BE2C (cell line): ENCODE results near the gene ATP1A4.

ENCODE experiments used
- DNase-seq: peaks from one replicate; pipeline ENCODE4 v3.0.0-alpha.2; 2020
- H3K27me3 ChIP-seq: fragments of 250-450 bp; sonication (Bioruptor Pico); 2 replicates; pipeline ENCODE4 v1.5.1; 2020; ENCODE audit warnings: mild to moderate bottlenecking
- H3K36me3 ChIP-seq: fragments of 250-450 bp; sonication (Bioruptor Pico); 2 replicates; pipeline ENCODE4 v1.5.1; 2020; ENCODE audit warnings: mild to moderate bottlenecking
- H3K4me1 ChIP-seq: fragments of 250-450 bp; sonication (Bioruptor Pico); 2 replicates; pipeline ENCODE4 v1.5.1; 2020
- H3K4me3 ChIP-seq: 2 replicates; pipeline ENCODE4 v1.5.1; 2011; ENCODE audit warnings: low read depth, low read length
- H3K9me3 ChIP-seq: fragments of 250-450 bp; sonication (Bioruptor Pico); 2 replicates; pipeline ENCODE4 v1.5.1; 2020
- TF ChIP-seq, protein P1 (sequence below): IDR thresholded peaks from 2 replicates; pipeline ENCODE4 v1.5.1; 2012; ENCODE audit warnings: mild to moderate bottlenecking, low read depth, low read length

Gene ATP1A4

DNA sequence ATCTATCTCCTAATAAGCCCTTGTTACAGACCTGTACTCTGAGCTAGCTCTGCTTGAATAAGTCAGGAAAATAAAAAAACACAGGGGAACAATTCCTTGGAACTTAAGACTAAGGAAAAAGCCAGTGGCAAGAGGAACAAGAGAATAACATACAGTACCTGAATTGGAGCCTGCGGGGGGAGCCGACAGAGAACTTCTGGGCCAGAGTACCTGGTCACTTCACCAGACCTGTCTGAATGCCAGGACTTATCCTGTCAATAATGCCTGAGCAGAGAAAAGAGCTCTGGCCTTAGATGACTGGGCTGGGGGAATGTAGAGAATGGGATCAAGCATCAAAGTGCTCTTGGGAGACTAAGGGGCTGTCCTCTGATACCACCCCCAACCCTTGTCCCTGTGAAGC is 68.9 kb downstream of the ATP1A4 start:
- Histone ChIP-seq H3K27me3 (no peaks in the 10 kb centered on the region), H3K4me1 (no peaks in the 10 kb centered on the region), H3K4me3 (no peak overlapping the region), H3K36me3 (peaks cover 64% of the 10 kb centered on the region), H3K9me3 (no peaks in the 10 kb centered on the region)
- DNase-seq = no peak
- TF ChIP-seq, protein P1, sequence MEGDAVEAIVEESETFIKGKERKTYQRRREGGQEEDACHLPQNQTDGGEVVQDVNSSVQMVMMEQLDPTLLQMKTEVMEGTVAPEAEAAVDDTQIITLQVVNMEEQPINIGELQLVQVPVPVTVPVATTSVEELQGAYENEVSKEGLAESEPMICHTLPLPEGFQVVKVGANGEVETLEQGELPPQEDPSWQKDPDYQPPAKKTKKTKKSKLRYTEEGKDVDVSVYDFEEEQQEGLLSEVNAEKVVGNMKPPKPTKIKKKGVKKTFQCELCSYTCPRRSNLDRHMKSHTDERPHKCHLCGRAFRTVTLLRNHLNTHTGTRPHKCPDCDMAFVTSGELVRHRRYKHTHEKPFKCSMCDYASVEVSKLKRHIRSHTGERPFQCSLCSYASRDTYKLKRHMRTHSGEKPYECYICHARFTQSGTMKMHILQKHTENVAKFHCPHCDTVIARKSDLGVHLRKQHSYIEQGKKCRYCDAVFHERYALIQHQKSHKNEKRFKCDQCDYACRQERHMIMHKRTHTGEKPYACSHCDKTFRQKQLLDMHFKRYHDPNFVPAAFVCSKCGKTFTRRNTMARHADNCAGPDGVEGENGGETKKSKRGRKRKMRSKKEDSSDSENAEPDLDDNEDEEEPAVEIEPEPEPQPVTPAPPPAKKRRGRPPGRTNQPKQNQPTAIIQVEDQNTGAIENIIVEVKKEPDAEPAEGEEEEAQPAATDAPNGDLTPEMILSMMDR = no peak

DNA sequence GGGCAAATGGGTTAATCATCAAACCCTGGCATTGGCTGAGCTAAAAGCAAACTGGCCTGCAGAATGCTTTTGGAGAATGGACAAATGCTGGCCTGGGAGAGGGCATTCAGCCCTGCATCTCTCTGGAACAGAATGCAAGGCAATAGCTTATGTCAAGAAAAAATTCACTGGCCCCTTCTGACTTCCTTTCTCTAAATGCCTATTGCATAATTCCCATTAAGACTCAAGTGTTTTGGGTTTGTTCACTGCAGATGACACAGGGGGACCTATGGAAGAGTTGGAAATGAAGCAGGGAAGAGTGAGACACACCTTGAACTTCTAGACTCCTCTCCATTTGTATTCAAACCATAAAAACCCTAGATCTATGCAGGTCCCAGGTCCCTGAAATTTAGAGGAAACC is 69.7 kb downstream of the ATP1A4 start:
- H3K4me1 ChIP-seq = no peaks in the 10 kb centered on the region
- TF ChIP-seq, protein P1 = no peak
- no peaks in the 10 kb centered on the region for H3K27me3 ChIP-seq
- no peak for DNase-seq
- no peak overlapping the region for H3K4me3 ChIP-seq
- H3K9me3 ChIP-seq = no peaks in the 10 kb centered on the region
- H3K36me3 ChIP-seq = peaks cover 68% of the 10 kb centered on the region

DNA sequence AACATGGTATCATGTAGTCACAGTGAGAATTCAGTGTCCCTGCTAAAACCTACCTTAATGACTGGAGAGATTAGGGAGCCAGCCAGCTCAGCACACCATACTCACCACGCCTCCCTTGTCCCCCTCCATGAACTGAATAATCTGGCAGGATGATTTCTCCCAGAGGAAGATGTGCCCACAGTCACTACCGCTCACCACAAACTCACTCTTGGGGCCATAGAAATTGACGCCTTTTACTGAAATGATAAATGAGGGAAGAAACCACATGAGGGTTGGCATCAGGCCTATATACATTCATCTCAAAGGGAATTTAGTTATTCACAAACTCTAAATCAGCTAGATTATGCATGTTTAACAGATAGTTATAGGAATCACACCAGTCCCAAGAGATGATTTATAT is 71.1 kb downstream of the ATP1A4 start:
- Histone ChIP-seq H3K4me3 (no peak overlapping the region), H3K36me3 (peaks cover 70% of the 10 kb centered on the region), H3K27me3 (no peaks in the 10 kb centered on the region), H3K4me1 (no peaks in the 10 kb centered on the region), H3K9me3 (no peaks in the 10 kb centered on the region)
- TF ChIP-seq, protein P1 = no peak
- DNase-seq = no peak

DNA sequence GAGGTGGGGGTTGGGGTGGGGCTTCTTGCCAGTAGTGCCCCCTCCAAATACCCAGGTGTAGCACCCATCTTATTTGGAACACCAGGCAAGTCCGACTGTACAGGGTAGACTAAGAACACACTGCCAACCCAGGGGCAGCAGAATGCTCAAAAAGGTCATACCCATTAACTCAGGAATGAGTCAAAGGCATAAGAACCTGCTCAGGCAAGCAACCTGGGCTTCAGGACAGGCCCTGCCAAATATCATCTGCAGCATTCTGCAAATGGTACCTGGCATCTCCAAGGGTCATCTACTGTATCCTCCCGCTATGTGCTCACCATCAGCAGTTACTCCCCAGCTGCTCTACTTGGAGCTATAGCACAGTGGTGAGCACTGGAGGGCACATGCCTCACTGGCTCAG is 73.2 kb downstream of the ATP1A4 start:
- Histone ChIP-seq H3K4me3 (no peak overlapping the region), H3K27me3 (no peaks in the 10 kb centered on the region), H3K9me3 (no peaks in the 10 kb centered on the region), H3K4me1 (no peaks in the 10 kb centered on the region), H3K36me3 (peaks cover 66% of the 10 kb centered on the region)
- TF ChIP-seq, protein P1 = no peak
- DNase-seq = no peak

DNA sequence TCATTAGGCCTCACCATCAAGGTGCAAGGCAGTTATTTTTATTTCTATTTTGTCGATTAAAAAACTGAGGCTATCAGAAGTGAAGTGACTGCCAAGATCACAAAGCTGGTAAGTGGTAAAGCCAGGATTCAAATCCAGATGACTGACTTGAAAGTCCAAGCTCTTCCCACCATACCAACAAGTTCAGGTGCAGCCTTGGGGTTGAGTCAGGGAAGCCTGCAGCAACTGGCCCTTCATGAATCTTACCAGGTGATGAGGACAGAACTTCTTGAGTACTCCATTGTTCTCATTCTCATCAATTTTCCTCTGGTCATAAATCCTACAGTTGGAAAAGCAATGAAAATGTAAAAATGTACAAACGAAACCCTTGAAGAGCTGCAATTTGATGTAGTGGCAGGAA is 73.9 kb downstream of the ATP1A4 start:
- Histone ChIP-seq H3K4me1 (no peaks in the 10 kb centered on the region), H3K27me3 (no peaks in the 10 kb centered on the region), H3K36me3 (peaks cover 69% of the 10 kb centered on the region), H3K9me3 (no peaks in the 10 kb centered on the region), H3K4me3 (no peak overlapping the region)
- TF ChIP-seq, protein P1 = no peak
- no peak for DNase-seq

DNA sequence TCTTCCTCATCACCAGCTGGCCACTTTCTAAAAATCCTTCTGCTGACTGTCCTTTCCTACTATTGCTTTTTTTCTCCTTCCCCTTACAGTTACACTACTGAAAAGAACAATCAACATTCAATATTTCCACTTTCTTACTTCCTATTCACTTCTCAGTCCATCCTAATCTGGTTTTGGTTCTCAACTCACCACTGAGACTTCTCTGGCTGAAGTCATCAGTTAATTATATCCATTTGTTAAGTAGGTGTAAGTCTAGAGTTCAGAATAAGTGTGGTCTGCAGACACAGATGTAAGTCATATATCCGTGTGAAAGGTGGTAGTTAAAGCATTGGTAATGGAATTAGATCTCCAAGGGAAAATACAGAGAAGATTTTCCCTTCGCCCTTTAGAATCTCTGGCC is 75.2 kb downstream of the ATP1A4 start:
- TF ChIP-seq, protein P1 = no peak
- no peaks in the 10 kb centered on the region for H3K9me3 ChIP-seq
- DNase-seq = no peak
- H3K4me3 ChIP-seq = no peak overlapping the region
- H3K27me3 ChIP-seq = no peaks in the 10 kb centered on the region
- peaks cover 80% of the 10 kb centered on the region for H3K36me3 ChIP-seq
- no peaks in the 10 kb centered on the region for H3K4me1 ChIP-seq
